Hepatocyte (in vitro differentiated cells): ENCODE data around the gene NCLN. TPM values are rescaled to one million over a fixed set of nuclear protein-coding genes. Genes with fewer than 3 reads are reported as not detected.
"Not testable (repeated sequence)": the region's sequence is repeated elsewhere in the genome, so short reads cannot be mapped to it uniquely, and the experiment has no call there.

ENCODE experiments used
- DNase-seq: peaks from one replicate; pipeline ENCODE4 v3.0.0-alpha.2; 2016; ENCODE audit warnings: low spot score
- H2AFZ ChIP-seq: fragments of 200-600 bp; sonication (generic); 2 replicates; pipeline ENCODE4 v1.6.0; 2016; ENCODE audit warnings: antibody characterized with exemption, mild to moderate bottlenecking
- H3K27ac ChIP-seq: fragments of 200-600 bp; sonication (generic); 2 replicates; pipeline ENCODE4 v1.5.1; 2016; ENCODE audit warnings: mild to moderate bottlenecking
- H3K27me3 ChIP-seq: fragments of 200-600 bp; sonication (generic); 2 replicates; pipeline ENCODE4 v1.6.1; 2016
- H3K36me3 ChIP-seq: fragments of 200-600 bp; sonication (generic); replicated peaks from 2 replicates; pipeline ENCODE4 v1.5.1; 2016; ENCODE audit warnings: low read depth; ENCODE audit not compliant: insufficient read depth
- H3K4me1 ChIP-seq: fragments of 200-600 bp; sonication (generic); 2 replicates; pipeline ENCODE4 v1.5.1; 2016; ENCODE audit warnings: mild to moderate bottlenecking, moderate library complexity; ENCODE audit not compliant: insufficient read depth
- H3K4me2 ChIP-seq: fragments of 200-600 bp; sonication (generic); 2 replicates; pipeline ENCODE4 v1.6.0; 2016
- H3K4me3 ChIP-seq: fragments of 200-600 bp; sonication (generic); 2 replicates; pipeline ENCODE4 v1.5.1; 2016; ENCODE audit warnings: mild to moderate bottlenecking
- H3K79me2 ChIP-seq: fragments of 200-600 bp; sonication (generic); 2 replicates; pipeline ENCODE4 v1.6.0; 2017; ENCODE audit warnings: mild to moderate bottlenecking
- H3K9me2 ChIP-seq: fragments of 200-600 bp; sonication (generic); replicated peaks from 2 replicates; pipeline ENCODE4 v1.6.0; 2017; ENCODE audit warnings: mild to moderate bottlenecking; ENCODE audit not compliant: insufficient read depth
- H3K9me3 ChIP-seq: fragments of 200-600 bp; sonication (generic); 2 replicates; pipeline ENCODE4 v1.5.1; 2016; ENCODE audit warnings: low read depth, mild to moderate bottlenecking
- H4K20me1 ChIP-seq: fragments of 200-600 bp; sonication (generic); 2 replicates; pipeline ENCODE4 v1.6.0; 2016; ENCODE audit warnings: mild to moderate bottlenecking; ENCODE audit not compliant: insufficient read depth, poor library complexity, severe bottlenecking
- EZH2 ChIP-seq: fragments of 200-600 bp; sonication (generic); IDR thresholded peaks from 2 replicates; pipeline ENCODE4 v1.6.1; 2016; ENCODE audit warnings: antibody characterized with exemption, mild to moderate bottlenecking, borderline replicate concordance
- EZH2phosphoT487 ChIP-seq: fragments of 200-600 bp; sonication (generic); IDR thresholded peaks from one replicate; pipeline ENCODE4 v1.6.1; 2018; ENCODE audit warnings: antibody characterized with exemption, mild to moderate bottlenecking, low read depth, moderate library complexity; ENCODE audit not compliant: unreplicated experiment, severe bottlenecking
- WGBS: methylation state at CpG from one replicate; pipeline ENCODE4 v1.1.6; 2016; ENCODE audit warnings: low lambda C conversion rate; ENCODE audit errors: missing lambda C conversion rate; 5-methylcytosine and 5-hydroxymethylcytosine counted together
- polyA plus RNA-seq: library from polyadenylated mRNA; unstranded; fragments of >200 nt; fragmentation: Nextera tagmentation; extraction: Ambion mirVana; gene quantifications from 2 replicates; pipeline ENCODE4 v1.2.1, GENCODE V29; 2016
- total RNA-seq: library from RNA; depleted of rRNA; stranded (reverse); fragments of >200 nt; gene quantifications from 2 replicates; pipeline ENCODE4 v1.2.3, GENCODE V29; 2014
- TF ChIP-seq, protein P1 (sequence below): fragments of 200-600 bp; sonication (generic); IDR thresholded peaks from 2 replicates; pipeline ENCODE4 v1.5.1; 2016; ENCODE audit warnings: antibody characterized with exemption, mild to moderate bottlenecking; ENCODE audit not compliant: poor library complexity

The NCLN gene
- total and polyA plus RNA-seq, 2 experiments from 2014 or later: 44.9 to 94.2 TPM

DNA sequence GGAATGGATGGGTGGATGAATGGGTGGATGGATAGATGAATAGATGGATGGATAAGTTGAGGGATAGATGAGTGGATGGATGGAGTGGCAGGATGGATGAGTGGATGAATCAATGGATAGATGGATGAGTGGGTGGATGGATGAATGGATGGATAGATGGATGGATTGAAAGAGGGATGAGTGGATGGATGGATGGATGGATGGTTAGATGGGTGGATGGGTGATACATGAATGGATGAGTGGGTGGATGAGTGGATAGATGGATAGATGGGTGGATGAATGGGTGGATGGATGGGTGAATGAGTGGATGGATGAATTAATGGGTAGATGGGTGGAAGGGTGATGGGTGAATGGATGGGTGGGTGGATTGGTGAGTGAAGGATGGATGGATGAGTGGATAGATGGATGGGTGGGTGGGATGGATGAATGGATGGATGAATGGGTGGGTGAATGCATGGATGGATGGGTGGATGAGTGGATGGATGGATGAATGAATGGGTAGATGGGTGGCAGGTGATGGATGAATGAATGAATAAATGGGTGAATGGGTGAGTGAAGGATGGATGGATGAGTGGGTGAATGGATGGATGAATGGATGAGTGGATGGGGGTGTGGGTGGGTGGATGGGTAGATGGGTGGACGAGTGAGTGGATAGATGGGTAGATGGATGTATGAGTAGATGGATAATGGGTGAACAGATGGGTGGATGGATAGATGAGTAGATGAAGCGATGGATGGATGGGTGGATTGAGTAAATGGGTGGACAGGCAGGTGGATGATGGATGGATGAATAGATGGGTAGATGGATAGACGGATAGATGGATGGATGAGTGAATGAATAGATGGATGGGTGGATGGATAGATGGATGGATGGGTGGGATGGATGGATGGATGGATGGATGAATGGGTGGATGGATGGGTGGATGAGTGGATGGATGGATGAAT is 32.2 kb upstream of the NCLN start:
- WGBS: 69% methylated on average over 3 of the region's 3 CpGs
- H3K36me3 ChIP-seq: no peaks in the 10 kb centered on the region
- no peaks in the 10 kb centered on the region for H3K9me3 ChIP-seq
- H3K4me3 ChIP-seq: no peak overlapping the region
- no peak overlapping the region for H2AFZ ChIP-seq
- TF ChIP-seq, protein P1, sequence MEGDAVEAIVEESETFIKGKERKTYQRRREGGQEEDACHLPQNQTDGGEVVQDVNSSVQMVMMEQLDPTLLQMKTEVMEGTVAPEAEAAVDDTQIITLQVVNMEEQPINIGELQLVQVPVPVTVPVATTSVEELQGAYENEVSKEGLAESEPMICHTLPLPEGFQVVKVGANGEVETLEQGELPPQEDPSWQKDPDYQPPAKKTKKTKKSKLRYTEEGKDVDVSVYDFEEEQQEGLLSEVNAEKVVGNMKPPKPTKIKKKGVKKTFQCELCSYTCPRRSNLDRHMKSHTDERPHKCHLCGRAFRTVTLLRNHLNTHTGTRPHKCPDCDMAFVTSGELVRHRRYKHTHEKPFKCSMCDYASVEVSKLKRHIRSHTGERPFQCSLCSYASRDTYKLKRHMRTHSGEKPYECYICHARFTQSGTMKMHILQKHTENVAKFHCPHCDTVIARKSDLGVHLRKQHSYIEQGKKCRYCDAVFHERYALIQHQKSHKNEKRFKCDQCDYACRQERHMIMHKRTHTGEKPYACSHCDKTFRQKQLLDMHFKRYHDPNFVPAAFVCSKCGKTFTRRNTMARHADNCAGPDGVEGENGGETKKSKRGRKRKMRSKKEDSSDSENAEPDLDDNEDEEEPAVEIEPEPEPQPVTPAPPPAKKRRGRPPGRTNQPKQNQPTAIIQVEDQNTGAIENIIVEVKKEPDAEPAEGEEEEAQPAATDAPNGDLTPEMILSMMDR: no peak
- TF ChIP-seq EZH2: no peak
- no peak for TF ChIP-seq EZH2phosphoT487
- H3K27me3 ChIP-seq: no peaks in the 10 kb centered on the region
- H3K4me1 ChIP-seq: no peaks in the 10 kb centered on the region
- no peaks in the 10 kb centered on the region for H3K9me2 ChIP-seq
- no peak overlapping the region for H3K4me2 ChIP-seq
- H3K27ac ChIP-seq: no peak overlapping the region
- no peak for DNase-seq
- no peaks in the 10 kb centered on the region for H3K79me2 ChIP-seq
- H4K20me1 ChIP-seq: no peaks in the 10 kb centered on the region

DNA sequence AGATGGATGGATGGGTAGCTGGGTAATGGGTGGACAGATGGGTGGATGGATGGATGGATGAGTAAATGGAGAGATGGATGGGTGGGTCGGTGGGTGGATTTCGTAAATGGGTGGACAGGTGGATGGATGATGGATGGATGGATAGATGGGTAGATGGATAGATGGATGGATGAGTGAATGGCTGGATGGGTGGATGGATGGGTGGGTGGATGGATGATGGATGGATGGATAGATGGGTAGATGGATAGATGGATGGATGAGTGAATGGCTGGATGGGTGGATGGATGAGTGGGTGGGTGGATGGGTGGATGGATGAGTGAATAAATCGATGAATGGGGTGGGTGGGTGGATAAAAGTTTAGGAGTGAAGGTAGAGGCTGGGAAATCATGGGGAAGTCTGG is 31.3 kb upstream of the NCLN start:
- not testable (repeated sequence) for H2AFZ ChIP-seq, H3K27me3 ChIP-seq, H4K20me1 ChIP-seq, H3K27ac ChIP-seq, H3K9me2 ChIP-seq, H3K79me2 ChIP-seq, H3K4me1 ChIP-seq, H3K36me3 ChIP-seq, DNase-seq, H3K9me3 ChIP-seq, H3K4me2 ChIP-seq, H3K4me3 ChIP-seq
- 88% methylated on average over 2 of the region's 3 CpGs for WGBS

DNA sequence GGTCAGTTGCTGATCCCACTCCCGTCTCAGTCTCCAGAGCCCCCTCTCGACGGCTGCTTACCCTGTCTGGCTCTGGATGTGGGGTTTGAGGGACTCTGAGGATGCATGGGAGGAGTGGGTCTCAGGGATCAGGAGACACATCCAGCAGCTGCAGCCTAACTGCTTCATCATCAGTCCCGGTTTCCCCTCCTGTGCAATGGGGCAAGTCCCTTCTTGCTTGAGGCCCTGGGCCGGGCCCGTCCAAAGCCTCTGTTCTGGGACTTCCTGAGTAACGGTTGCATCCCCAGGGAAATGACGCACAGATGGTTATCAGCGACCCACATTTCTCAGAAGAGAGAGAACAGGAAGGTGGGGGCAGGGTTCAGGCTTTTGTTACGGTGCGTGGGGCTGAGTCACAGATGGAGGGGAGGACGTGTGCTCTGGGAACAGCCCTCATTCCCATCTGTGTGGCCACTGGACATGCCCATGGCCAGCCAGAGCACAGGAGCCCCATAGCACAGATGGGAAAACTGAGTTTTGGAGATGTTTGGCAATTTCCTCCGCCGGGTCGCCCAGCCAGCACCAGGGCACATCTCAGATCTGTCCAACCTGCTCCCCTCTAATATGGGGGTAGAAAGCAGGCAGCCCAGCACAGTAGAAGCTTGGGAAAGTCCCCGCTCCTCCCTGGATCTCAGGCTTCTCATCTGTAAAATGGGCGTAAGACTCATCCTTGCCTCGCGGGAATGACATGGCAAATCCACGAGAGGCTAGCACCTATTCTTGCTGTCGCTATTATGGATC is 30.6 kb upstream of the NCLN start:
- H2AFZ ChIP-seq: no peak overlapping the region
- H3K4me1 ChIP-seq: no peaks in the 10 kb centered on the region
- no peak overlapping the region for H3K4me2 ChIP-seq

More for the DNA sequence above, 30.6 kb upstream of the NCLN start:
- no peaks in the 10 kb centered on the region for H3K9me3 ChIP-seq
- no peak overlapping the region for H3K4me3 ChIP-seq
- no peak for DNase-seq
- no peak for TF ChIP-seq EZH2
- TF ChIP-seq, protein P1: no peak
- TF ChIP-seq EZH2phosphoT487: no peak
- no peaks in the 10 kb centered on the region for H3K79me2 ChIP-seq
- H3K36me3 ChIP-seq: no peaks in the 10 kb centered on the region
- H4K20me1 ChIP-seq: no peaks in the 10 kb centered on the region
- no peaks in the 10 kb centered on the region for H3K27me3 ChIP-seq
- no peaks in the 10 kb centered on the region for H3K9me2 ChIP-seq
- H3K27ac ChIP-seq: no peak overlapping the region
- WGBS: 69% methylated on average over 21 of the region's 21 CpGs
